GM19023 (cell line): Measurements from ENCODE around the gene XPO1.
"Not testable (repeated sequence)": the region's sequence is repeated elsewhere in the genome, so short reads cannot be mapped to it uniquely, and the experiment has no call there.

ENCODE experiments used
- ATAC-seq: cut with Tn5 transposase; IDR thresholded peaks from one replicate; pipeline ENCODE4 v1.9.1; 2021; ENCODE audit warnings: mild to moderate bottlenecking, moderate library complexity; ENCODE audit not compliant: unreplicated experiment

Gene XPO1

DNA sequence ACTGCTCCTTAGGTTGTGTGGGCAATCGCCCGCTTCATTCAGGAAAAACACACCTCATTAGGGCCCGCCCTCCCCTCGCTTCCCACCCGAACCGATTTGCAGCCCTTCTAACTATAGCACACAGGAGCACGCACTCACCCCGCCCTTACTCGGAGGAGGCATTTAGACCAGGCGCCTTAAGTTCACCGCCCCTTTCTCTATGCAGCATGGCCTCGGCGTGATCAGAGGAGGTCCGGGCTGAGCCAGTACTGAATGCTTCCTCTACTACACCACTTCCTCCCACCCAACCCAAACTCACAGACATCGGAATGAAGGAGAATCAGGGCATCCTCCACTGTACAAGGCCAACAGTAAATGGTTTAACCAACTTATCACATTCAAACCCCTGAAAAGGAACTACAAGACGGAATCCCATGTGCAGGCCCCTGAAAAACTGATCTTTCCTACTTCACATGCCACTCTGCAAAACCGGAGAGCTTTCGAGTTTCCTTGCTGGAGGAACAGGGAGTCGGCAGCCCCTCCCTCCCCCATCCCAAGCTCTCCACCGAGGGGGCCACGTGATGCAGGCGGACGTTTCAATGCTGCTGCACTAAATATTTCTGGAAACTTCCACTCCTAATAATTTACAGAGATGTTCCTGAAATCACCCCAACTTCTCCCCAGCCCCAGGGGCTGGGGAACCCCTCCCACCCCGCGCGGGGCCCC, 1.4 kb downstream of the XPO1 start:
- peak; percentile 44 for ATAC-seq

DNA sequence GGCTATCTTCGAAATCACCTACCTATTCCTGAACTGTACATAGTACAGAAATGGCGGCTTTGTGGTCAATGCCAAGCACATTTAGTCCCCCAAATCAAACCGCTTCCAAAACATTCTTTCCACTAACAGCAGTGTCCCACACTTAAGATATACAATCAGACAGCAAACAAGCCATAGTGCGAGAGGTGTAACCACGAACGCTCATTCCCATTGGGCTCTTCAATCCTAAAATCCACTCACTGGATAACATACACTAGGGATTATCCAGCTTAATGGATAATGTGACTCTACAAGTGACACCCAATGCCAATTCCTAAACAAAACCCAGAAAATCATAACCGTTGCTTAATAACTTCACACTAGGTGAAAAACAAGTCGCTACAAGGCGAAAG, 2.0 kb downstream of the XPO1 start:
- no peak for ATAC-seq

DNA sequence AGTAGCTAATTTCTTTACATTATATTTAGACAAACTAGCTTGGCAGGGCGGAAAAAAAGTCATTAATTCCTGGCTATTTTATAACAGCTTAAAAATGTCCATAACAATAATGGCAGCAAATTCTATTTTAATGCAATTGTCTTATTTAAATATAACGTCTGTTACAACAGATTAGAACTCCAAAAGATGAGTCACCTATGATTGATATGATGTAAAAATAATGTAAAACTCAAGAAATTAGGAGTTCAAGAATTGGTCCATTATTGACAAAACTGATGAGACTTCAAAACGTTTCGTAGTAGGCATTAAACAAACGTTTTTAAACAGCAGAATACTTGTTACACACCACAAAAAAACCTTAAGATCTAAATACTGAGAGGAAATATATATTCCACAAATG, 2.7 kb downstream of the XPO1 start:
- ATAC-seq: no peak

DNA sequence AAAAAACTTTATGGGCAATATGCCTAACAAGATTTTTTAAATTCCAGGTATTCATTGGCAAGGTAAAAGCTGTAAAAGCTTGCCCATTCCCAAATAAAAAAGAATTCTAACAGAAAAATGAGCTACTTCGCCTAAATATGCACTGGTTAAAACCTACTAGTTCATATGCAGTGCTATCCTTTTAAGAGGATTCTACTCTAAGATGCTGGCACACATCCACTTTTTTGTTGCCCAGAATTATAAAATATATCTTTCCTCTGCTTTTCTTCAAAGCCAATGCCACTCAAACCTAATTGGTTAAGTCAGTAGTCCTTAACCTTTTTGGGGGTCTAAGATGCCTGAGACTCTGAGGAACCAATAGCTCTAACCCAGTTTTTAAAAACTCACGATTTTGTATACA, 3.2 kb downstream of the XPO1 start:
- no peak for ATAC-seq

DNA sequence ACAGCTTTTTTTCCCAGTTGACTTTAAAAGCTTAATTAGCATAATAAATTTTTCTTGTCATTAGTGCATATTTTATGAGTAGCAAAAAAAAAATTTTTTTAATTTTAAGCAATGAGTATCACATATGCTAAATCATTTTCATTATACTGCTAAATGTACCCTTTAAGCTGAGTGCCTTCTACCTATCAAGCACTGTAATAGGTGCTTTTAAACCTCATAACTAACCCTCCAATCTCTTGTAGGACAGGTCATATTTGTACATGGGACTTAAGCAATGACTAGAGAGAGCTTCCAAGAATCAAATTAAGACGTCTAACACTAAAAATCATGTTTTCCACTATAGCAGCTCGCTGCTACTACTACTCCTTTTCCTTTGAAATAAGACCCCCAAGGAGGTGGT, 7.4 kb downstream of the XPO1 start:
- ATAC-seq: no peak

DNA sequence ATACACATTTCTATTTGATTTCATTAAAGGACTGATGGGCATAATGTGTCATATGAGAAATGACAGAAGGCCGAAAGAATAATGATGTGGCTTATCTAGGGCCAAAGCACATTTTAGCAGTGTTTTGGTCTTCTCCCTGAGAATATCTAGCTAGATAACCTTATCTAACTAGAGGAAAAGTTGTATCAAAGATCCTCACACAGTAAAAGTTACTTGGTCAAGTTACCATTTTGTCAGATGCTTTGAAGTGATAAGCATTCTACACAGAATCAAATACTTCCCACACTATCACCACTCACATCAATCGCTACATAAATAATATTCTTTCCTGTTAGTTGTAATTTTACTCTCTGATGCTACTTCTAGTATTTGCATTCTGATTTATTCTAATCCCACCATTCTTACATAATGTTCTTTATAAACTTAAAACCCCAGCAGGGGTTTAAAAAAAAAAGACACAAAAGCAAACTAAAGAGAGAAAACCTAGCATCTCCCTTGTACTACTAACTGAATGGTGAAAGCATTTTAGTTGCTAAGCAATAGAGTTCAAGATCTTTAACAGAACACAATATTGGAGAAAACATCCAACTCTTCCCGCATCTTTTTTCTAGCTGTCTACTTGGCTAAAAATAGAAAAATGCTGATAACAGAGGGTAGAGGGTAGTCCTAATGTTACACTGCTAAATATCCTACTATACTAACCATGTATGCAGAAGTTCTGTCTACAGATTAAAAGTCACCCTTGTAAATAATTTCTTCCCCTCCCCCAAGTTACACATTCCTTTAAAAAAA, 8.0 kb downstream of the XPO1 start:
- no peak for ATAC-seq

DNA sequence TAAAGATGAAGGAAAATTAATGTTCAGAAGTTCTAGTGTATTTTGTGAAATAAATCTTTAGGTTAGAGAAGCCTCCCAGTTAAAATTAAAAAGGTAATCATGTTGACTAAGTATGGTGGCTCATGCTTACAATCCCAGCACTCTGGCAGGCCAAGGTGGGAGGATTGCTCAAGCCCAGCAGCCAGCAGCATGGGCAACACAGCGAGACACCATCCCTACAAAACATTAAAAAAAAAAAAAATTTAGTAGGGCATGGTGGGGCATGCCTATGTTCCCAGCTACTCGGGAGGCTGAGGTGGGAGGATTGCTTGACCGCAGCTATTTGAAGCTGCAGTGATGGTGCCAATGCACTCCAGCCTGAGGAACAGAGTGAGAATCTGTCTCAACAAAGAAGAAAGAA, 17.9 kb downstream of the XPO1 start:
- ATAC-seq: no peak

DNA sequence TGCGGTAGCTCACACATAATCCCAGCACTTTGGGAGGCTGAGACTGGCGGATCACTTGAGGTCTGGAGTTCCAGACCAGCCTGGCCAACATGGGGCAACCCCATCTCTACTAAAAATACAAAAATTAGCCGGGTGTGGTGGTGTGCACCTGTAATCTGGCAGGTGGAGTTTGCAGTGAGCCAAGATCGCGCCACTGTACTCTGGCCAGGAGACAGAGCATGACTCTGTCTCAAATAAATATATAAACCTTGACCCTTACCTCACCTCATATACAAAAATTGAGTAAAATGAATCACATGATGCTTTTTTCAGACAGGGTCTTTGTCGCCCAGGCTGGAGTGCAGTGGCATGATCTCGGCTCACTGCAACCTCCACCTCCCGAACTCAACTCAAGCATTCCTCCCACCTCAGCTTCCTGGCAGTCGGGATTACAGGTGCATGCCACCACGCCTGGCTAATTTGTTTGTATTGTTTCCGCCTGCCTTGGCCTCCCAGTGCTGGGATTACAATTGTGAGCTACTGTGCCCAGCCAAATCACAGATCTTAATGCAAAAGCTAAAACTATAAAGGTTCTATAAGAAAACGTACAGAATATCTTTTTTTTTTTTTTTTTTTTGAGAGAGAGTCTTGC, 25.3 kb downstream of the XPO1 start:
- no peak for ATAC-seq

DNA sequence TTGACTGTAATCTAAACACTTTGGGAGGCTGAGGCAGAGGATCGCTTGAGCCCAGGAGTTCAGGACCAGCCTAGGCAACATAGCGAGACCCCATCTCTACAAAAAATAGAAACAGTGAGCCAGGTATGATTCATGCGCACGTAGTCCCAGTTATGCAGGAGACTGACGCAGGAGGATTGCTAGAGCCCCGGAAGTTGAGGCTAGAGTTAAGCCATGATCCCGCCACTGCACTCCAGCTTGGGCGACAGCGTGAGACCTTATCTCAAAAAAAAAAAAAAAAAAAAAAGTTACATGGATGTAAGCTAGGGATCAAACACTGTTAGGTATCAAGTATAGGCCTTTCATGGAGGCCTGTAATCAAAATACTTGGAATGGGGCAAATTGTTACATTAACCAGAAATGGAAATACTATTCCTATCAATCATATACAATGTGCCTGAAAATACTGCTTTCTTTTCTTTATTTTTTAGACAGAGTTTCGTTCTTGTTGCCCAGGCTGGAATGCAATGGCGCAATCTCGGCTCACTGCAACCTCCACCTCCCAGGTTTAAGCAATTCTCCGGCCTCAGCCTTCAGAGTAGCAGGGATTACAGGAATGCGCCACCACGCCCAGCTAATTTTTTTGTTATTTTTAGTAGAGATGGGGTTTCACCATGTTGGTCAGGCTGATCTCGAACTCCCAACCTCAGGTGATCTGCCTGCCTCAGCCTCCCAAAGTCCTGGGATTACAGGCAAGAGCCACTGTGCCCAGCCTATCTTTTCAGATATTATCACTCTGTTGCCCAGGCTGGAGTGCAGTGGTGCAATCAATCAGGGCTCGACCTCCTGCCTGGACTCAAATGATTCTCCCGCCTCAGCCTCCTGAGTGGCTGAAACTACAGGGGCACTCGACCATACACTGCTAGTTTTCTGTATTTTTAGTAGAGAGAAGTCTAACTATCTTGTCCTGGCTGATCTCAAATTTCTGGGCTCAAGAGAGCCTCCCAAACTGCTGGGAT, 27.2 kb downstream of the XPO1 start:
- ATAC-seq: no peak

DNA sequence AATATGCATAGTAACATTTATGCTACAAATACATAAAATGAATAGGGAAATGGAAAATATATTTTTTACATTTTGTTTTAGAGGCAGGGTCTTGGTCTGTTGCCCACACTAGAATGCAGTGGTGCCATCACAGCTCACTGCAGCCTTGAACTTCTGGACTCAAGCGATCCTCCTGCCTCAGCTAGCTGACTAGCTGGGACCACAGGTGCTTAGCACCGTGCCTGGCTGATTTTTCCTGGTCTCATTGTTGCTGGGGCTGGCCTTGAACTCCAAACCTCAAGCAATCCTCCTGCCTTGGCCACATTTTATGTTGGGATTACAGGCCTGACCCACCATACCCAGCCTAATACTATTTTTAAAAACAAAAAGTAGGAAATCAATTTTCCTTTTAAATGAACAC, 33.2 kb downstream of the XPO1 start:
- no peak for ATAC-seq

DNA sequence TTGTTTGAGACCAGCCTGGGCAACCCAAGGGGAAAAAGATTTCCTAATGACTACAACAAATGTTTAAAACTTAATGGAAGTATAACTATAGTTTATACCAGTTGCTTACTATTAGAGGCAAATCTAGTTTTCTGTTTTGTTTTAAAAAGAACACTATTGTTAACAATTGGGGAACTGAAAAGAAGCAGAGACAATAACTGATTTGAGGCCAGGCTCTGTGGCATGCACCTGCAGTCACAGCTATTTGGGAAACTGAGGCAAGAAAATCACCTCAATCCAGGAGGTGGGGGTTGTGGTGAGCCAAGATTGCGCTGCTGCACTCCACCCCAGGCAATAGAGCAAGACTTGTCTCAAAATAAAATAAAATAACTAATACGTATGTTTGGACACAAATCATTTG, 39.1 kb downstream of the XPO1 start:
- ATAC-seq: no peak

DNA sequence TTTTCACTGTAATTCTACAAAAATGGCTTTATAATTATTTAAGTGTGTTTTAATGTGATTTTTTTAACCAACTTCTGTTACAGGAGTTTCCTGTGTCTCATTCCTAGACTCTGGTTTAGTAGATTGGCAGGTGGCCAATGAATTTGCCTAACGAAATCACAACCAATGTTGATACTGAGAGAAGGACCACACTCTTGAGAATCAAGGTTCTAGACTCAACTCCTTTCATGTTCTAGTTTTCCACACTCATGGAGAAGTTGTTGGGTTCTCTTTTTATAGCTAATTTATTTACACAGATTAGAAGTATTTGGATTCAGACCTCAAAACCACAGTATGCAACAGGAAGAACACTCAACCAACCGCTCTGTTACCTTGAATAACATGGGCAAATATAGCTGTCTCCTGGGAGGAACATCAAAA, 44.6 kb downstream of the XPO1 start:
- ATAC-seq: no peak

DNA sequence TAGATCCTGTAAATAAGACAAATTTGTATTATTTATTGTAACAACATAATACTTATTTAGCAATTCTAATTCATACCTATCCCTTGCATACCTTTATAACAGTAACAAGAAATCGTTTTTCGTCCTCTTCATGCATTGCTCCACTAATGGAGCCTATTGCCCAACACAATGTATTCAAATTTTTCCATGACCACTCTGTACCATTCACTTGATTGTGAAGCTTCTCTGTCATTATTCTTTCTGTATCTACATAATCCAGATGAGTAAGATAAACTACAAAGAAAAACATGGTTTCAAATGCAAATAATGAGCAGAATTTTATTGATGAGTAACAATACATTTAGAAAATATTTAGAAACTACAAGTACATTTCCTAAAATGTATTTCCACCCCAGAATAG, 45.7 kb downstream of the XPO1 start:
- ATAC-seq: no peak

DNA sequence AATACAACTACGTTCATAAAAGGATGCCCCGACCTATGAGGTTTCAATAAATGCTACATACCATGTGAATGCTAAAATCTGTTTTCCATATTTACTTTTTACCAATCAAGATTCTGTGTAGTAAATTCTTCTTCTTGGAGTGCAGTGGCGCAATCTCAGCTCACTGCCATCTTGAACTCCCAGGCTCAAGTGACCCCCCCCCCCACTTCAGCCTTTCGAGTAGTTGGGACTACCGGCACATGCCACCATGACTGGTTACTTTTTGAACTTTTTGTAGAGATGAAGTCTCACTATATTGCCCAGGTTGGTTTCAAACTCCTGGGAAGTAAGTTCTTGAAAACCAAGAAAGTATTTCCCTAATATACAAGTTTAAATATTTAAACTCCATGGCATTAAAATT, 52.9 kb downstream of the XPO1 start:
- no peak for ATAC-seq

DNA sequence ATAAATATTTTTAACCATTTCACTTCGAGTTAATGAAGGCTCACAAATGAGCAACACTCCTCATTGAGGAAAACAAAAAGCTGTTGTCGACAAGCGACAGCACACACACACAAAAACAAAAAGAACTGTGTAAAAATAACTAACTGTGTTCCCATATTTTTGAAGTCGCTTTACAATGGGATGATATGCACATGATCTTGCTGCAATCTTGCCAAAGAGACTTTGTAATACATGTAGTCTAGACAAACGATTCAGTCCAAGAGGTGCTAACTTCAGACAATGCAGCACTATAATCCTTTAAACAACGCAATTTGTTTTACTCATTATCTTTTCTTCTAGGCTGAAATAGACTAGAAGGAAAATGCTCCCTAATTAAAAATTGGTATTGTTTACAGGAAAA, 60.1 kb downstream of the XPO1 start:
- no peak for ATAC-seq

DNA sequence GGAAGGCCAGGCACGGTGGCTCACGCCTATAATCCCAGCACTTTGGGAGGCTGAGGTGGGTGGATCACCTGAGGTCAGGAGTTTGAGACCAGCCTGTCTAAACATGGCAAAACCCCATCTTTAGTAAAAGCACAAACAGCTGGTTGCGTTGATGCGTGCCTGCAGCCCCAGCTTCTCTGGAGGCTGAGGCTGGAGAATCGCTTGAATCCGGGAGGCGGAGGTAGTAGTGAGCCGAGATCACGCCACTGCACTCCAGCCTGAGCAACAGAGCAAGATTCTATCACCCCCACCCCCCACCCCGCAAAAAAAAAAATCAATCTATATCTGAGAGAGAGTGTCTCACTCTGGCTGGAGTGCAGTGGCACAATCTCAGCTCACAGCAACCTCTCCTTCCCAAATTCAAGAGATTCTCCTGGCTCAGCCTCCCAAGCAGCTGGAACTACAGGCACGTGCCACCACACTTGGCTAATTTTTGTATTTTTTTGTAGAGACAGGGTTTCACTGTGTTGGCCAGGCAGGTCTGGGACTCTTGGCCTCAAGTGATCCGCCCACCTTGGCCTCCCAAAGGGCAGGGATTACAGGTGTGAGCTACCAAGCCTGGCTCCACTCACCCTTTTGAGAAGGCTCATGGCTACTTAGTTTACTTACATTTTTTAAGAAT, 61.1 kb downstream of the XPO1 start:
- ATAC-seq: not testable (repeated sequence)

DNA sequence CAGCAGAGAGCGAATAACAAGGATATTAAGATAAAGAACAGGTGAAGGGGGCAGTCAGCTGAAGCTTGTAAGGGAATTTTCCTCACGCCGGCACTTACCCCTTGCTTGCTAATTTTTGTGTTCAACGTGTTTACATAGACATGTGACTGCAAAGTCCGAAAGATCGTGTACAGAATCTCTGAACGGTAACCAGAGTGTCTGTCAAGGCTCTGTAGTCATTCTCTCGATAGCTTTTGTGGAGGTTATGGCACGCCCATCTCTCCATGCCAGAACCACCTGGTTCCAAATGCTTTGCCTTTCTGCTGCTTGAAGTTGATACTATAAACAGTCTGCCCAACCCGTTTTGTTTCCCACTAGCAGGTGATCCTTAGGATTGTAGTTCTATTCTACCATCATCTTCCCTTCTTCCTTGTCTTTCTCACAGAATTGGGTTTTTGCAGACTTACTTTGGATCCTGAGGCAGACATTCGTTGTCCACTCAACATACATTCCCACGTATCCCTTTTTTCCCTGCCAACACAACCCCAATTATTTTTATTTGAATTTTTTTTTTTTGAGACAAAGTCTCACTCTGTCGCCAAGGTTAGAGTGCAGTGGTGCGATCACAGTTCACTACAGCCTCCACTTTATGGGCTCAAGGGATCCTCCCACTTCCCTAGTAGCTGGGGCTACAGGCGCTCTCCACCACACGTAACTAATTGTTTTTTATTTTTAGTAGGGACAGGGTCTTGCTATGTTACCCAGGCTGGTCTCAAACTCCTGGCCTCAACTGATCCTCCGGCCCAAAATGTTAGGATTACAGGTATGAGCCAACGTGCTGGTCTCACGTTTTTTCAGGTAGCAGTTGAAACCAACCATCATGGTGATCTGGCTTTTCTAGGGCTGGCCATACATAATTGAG, 66.0 kb downstream of the XPO1 start:
- ATAC-seq: no peak

DNA sequence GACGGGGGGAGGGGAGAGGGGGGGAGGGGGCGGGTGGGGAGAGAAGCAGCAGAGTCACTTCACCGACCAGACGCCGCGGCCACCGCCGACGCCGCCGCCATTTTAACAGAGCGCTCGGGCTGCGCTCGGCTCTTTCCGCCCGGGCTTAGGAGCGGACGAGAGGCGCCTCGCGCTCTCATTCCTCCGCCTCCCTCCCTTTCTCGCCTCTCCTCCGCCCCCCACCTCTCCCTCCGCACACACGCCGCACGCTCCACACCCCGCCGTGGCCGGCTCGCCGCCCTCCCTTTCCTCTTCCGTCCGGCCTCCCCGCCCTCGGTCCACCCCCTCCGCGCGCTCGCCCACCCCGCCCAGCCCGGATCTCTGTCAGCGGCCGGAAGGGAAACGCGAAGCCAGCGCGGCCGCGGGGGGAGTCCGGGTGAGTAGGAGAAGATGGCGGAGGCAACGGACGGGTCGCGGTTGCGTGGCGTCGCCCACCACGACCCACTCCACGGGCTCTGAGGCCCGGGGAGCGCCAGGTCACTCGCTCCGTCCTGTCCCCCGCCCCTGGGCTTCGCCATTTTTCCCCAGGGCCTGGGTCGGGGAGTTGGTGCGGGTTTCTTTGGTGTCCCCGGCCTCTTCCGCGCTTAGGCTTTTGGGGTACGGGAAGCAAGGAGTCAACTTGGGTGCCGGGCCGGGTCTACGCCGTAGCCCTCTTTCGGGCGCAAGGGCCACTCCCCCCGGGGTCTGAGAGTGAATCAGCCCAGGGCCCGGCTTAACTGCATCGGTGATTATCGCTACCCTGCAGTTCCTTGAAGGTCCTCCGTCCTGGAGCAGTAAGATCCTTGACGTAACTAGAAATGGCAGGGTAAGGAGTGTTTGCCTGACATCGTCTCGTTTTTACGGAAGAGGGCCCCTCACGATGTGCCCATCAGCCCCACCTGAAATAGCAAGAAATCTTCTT, 66.9 kb downstream of the XPO1 start, which contains the start of gene USP34:
Gene USP34 (minus strand): TSS at position 123 of the 940 bp plus-strand sequence. CDS start 395 bp downstream, outside the sequence.
- ATAC-seq: peak; percentile 81
